NB4 (cell line): Measurements from ENCODE around the gene TPRA1.

ENCODE experiments used
- DNase-seq: peaks from one replicate; pipeline ENCODE4 v3.0.0; 2010; ENCODE audit warnings: low read depth
- H3K4me3 ChIP-seq: one replicate; pipeline ENCODE4 v1.5.1; 2011; ENCODE audit warnings: mild to moderate bottlenecking, low read depth, low read length, moderate library complexity
- MYC ChIP-seq: IDR thresholded peaks from 2 replicates; pipeline ENCODE4 v1.6.1; 2011; ENCODE audit warnings: low read depth, low read length
- POLR2A ChIP-seq: IDR thresholded peaks from 2 replicates; pipeline ENCODE4 v1.6.1; 2011; ENCODE audit warnings: mild to moderate bottlenecking; ENCODE audit not compliant: insufficient read length; ENCODE audit errors: extremely low read depth
- TF ChIP-seq, protein P1 (sequence below): IDR thresholded peaks from one replicate; pipeline ENCODE4 v1.5.1; 2012; ENCODE audit warnings: low read depth, low read length
- TF ChIP-seq, protein P2 (sequence below): IDR thresholded peaks from 2 replicates; pipeline ENCODE4 v1.6.1; 2011; ENCODE audit warnings: low read depth, low read length

TPRA1 gene

DNA sequence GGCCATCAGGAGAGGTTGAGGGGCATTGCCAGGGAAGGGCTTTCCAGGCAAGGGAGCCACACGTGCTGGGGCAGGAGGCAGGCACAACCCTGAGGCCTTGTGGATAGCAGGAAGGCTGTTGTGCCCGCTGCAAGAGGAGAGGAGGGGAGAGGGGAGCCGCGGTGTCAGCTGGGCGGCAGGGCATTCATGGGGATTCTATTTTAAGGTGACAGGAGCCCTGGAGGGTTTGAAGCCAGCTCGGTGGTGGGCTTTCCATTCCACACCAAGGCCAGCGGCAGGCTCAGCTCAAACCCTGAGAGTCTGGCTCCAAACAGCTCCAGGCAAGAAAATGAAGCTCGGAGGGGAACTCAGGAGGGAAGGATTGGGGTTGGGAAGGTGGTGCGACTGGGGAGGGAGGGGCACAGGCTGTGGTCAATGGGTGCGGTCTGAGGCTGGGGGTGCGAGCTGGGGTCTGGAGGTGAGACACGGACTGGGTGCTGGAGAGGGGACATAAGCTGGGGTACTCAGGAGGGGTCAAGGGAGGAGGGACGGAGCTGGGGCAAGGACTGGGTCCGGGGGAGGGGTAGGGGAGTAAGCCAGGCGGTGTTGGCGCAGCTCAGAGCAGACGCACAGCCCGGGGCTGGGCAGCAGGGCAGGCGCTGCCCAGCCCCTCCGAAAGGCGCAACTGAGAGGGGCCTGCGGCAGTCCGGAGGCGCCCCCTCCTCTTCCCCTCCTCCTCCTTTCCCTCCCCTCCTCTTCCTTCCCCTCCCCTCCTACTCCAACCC lies 43.4 kb downstream of the TPRA1 start:
- H3K4me3 ChIP-seq: no peak overlapping the region
- TF ChIP-seq, protein P1, sequence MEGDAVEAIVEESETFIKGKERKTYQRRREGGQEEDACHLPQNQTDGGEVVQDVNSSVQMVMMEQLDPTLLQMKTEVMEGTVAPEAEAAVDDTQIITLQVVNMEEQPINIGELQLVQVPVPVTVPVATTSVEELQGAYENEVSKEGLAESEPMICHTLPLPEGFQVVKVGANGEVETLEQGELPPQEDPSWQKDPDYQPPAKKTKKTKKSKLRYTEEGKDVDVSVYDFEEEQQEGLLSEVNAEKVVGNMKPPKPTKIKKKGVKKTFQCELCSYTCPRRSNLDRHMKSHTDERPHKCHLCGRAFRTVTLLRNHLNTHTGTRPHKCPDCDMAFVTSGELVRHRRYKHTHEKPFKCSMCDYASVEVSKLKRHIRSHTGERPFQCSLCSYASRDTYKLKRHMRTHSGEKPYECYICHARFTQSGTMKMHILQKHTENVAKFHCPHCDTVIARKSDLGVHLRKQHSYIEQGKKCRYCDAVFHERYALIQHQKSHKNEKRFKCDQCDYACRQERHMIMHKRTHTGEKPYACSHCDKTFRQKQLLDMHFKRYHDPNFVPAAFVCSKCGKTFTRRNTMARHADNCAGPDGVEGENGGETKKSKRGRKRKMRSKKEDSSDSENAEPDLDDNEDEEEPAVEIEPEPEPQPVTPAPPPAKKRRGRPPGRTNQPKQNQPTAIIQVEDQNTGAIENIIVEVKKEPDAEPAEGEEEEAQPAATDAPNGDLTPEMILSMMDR: no peak
- no peak for TF ChIP-seq MYC
- TF ChIP-seq, protein P2, sequence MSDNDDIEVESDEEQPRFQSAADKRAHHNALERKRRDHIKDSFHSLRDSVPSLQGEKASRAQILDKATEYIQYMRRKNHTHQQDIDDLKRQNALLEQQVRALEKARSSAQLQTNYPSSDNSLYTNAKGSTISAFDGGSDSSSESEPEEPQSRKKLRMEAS: no peak
- no peak for TF ChIP-seq POLR2A
- DNase-seq: no peak

DNA sequence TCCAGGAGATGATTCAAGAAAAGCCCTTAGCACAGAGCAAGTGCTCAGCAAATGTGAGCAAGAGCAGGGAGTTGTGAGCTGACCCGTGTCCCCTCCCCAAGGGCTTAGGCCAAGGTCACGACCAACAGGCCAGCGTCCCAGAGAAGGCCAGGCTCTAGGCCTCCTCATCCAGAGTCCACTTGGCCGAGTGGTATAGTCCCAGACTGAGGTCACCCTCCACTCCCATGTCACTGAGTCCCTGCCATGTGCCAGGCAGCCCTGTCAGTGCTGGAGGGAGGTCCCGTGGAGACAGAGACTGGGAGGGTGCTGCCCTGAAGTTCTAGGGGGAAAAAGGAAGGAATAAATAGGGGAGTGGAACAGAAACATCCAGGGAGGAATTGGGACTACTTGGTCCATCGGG lies 44.0 kb downstream of the TPRA1 start:
- DNase-seq: no peak
- TF ChIP-seq, protein P1: no peak
- TF ChIP-seq MYC (no peak), POLR2A (no peak)
- TF ChIP-seq, protein P2: no peak
- no peak overlapping the region for H3K4me3 ChIP-seq

DNA sequence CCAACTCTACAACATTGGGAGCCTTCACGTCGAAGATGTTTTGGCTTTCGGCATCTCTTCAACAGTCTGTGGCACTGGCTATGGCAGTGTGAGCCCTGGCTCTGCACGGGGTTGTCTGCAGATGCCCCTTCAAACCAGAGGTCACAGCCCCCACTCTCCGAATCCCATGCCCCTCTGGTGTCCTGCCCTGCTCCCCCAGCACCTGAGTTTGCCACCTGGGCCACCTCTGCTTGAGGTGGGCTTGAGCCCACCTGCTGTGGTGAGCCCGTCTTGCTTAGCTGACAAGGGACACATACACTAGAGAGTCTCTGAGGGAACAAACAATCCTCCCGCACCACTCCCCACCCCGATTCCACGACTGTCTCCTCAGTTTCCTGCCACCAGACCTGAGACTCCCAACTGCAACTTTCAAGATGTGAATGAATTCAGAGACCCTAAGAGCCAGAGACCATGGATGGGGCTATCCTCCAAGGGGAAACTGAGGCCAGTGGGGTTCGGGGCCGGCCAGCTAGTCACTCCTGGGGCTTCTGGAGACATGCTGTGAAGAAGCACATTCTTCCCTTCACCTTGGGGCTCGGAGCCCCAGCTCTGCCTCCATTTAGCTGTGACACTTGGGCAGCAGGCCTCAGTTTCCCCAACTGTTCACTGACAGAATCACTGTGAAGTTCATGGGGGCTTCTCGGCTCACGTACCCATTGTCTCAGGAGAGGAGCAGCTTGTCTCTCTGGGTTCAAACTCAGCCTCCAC lies 44.6 kb downstream of the TPRA1 start:
- TF ChIP-seq MYC (no peak), POLR2A (no peak)
- TF ChIP-seq, protein P2: no peak
- TF ChIP-seq, protein P1: no peak
- DNase-seq: no peak
- H3K4me3 ChIP-seq: no peak overlapping the region

DNA sequence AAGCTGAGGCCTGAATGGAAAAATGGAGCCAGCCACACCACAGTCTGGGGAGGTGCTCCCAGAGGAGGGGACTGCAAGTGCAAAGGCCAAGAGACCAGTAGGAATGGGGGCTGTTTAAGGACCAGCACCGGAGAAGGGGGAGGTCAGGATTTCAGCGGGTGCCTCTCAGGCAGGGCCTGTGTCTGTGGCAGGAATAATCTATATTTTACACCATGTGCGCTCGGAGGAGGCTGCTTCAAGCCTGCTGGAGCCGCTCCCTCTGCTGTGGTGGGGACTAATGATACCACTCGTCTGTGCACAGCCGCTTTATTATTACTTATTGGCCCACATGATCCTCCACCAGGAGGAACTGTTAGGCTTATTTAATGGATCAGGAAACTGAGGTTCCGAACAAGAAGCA lies 45.3 kb downstream of the TPRA1 start:
- TF ChIP-seq POLR2A: no peak
- TF ChIP-seq, protein P2: no peak
- TF ChIP-seq, protein P1: no peak
- TF ChIP-seq MYC: no peak
- DNase-seq: no peak
- H3K4me3 ChIP-seq: no peak overlapping the region

DNA sequence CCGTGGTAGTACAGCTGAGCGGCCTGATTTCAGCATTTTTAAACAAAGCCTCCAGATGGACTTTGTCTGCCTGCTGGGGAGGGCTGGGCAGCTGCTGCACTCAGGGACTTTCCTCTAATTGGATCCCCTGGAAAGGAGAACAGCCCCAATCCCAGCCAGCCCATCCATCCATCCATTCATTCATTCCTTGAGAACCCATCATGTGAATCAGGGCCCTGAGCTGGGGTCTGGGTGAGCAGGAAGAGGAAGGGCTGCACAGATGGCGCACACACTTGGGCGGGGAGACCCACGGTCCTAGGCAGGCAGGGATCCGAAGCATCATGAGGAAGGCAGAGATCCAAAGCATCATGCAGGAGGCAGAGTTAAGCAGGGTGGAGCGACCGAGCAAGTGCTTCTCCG lies 45.7 kb downstream of the TPRA1 start:
- DNase-seq: no peak
- H3K4me3 ChIP-seq: no peak overlapping the region
- no peak for TF ChIP-seq POLR2A
- TF ChIP-seq, protein P1: no peak
- no peak for TF ChIP-seq MYC
